SK-N-SH (cell line): Measurements from ENCODE around the gene UBXN10. TPM values are rescaled to one million over a fixed set of nuclear protein-coding genes. Genes with fewer than 3 reads are reported as not detected.
A peak's percentile ranks its signal among the peaks of the same experiment; 100 is the strongest.

Experiments
- CTCF ChIA-PET: fragments of 300-600, 350-600 bp; formaldehyde crosslinking; extraction: SDS; loops from one replicate; lab custom pipeline; 2021; lab: Yijun Ruan, JAX
- POLR2A ChIA-PET: fragments of 350-600 bp; sonication (Branson Sonifier 250); formaldehyde crosslinking; extraction: SDS; loops from one replicate; lab custom pipeline; 2020; ENCODE audit warnings: antibody characterized with exemption, inconsistent platforms; lab: Yijun Ruan, JAX
- DNase-seq: peaks from one replicate; pipeline ENCODE4 v3.0.0; 2012
- H2AFZ ChIP-seq: fragments of 200-600 bp; sonication (generic); 2 replicates; pipeline ENCODE4 v1.8.1; 2016; ENCODE audit warnings: antibody characterized with exemption, mild to moderate bottlenecking, low read depth
- H3F3A ChIP-seq: fragments of 200-600 bp; sonication (generic); replicated peaks from 2 replicates; pipeline ENCODE3; 2016; ENCODE audit warnings: antibody characterized with exemption, mild to moderate bottlenecking; ENCODE audit not compliant: insufficient read depth
- H3K27ac ChIP-seq, 2 experiments: fragments of 200-500 bp in 1 of 2; fragments of 200-600 bp in 1 of 2; sonication (Bioruptor generic) in 1 of 2; sonication (generic), shearing (Covaris generic) in 1 of 2; 2 replicates each; pipeline versions ENCODE4 v1.5.1 to v1.6.1; 2014 to 2016; ENCODE audit warnings: low read depth in 2 of 2, inconsistent platforms in 1 of 2, low read length in 1 of 2, mild to moderate bottlenecking in 1 of 2, mixed read lengths in 1 of 2
- H3K27me3 ChIP-seq: fragments of 200-600 bp; sonication (generic), shearing (Covaris generic); 2 replicates; pipeline ENCODE4 v1.6.1; 2016; ENCODE audit warnings: mixed run types; ENCODE audit not compliant: insufficient read depth
- H3K36me3 ChIP-seq, 2 experiments: fragments of 200-500 bp in 1 of 2; fragments of 200-600 bp in 1 of 2; sonication (Bioruptor generic) in 1 of 2; sonication (generic) in 1 of 2; replicated peaks in 1 of 2; 2 replicates each; pipeline versions ENCODE3 to v1.5.1; 2014 to 2016; ENCODE audit warnings: low read length in 1 of 2, mild to moderate bottlenecking in 1 of 2; ENCODE audit not compliant: insufficient read depth in 2 of 2, control insufficient read depth in 1 of 2
- H3K4me1 ChIP-seq, 2 experiments: fragments of 200-500 bp in 1 of 2; fragments of 200-600 bp in 1 of 2; sonication (Bioruptor generic) in 1 of 2; sonication (generic), shearing (Covaris generic) in 1 of 2; 2 replicates each; pipeline versions ENCODE4 v1.5.1 to v1.6.1; 2014 to 2016; ENCODE audit warnings: low read depth in 1 of 2, low read length in 1 of 2, mixed run types in 1 of 2; ENCODE audit not compliant: insufficient read depth in 2 of 2, control insufficient read depth in 1 of 2
- H3K4me2 ChIP-seq: fragments of 200-600 bp; sonication (generic), shearing (Covaris generic); 2 replicates; pipeline ENCODE4 v1.6.1; 2017; ENCODE audit warnings: mixed run types
- H3K4me3 ChIP-seq, 2 experiments: fragments of 200-500 bp in 1 of 2; fragments of 200-600 bp in 1 of 2; sonication (Bioruptor generic) in 1 of 2; sonication (generic), shearing (Covaris generic) in 1 of 2; 2 replicates each; pipeline versions ENCODE4 v1.5.1 to v1.8.1; 2014 to 2016; ENCODE audit warnings: low read depth in 2 of 2, inconsistent platforms in 1 of 2, low read length in 1 of 2, mild to moderate bottlenecking in 1 of 2, mixed read lengths in 1 of 2, moderate library complexity in 1 of 2
- H3K79me2 ChIP-seq: fragments of 200-600 bp; sonication (generic); 2 replicates; pipeline ENCODE4 v1.8.1; 2017; ENCODE audit warnings: mild to moderate bottlenecking; ENCODE audit not compliant: insufficient read depth
- H3K9ac ChIP-seq: fragments of 200-600 bp; sonication (generic); 2 replicates; pipeline ENCODE4 v1.6.1; 2017; ENCODE audit warnings: mixed run types
- H3K9me2 ChIP-seq: fragments of 200-600 bp; sonication (generic); 2 replicates; pipeline ENCODE4 v1.6.1; 2017; ENCODE audit warnings: mixed run types
- H3K9me3 ChIP-seq: fragments of 200-600 bp; sonication (generic); 2 replicates; pipeline ENCODE4 v1.6.1; 2017; ENCODE audit warnings: mixed run types, mild to moderate bottlenecking, moderate library complexity
- H4K20me1 ChIP-seq: fragments of 200-600 bp; sonication (generic); 2 replicates; pipeline ENCODE4 v1.6.1; 2017; ENCODE audit warnings: mild to moderate bottlenecking, mixed run types; ENCODE audit not compliant: insufficient read depth
- ELF1 ChIP-seq: IDR thresholded peaks from 2 replicates; pipeline ENCODE4 v1.4.0; 2012
- EP300 ChIP-seq, 2 experiments: IDR thresholded peaks; 2 replicates each; pipeline versions ENCODE4 v1.4.0 to v1.6.1; 2012; ENCODE audit warnings: borderline replicate concordance in 1 of 2, low read depth in 1 of 2, low read length in 1 of 2
- FOSL2 ChIP-seq: IDR thresholded peaks from 2 replicates; pipeline ENCODE4 v1.4.0; 2012; ENCODE audit warnings: low read depth, mild to moderate bottlenecking, moderate library complexity, borderline replicate concordance
- FOXJ3 ChIP-seq: sonication (generic); formaldehyde crosslinking; IDR thresholded peaks from 2 replicates; pipeline ENCODE4 v1.5.1; 2020; ENCODE audit warnings: mild to moderate bottlenecking, missing genetic modification reagents
- JUND ChIP-seq: IDR thresholded peaks from 2 replicates; pipeline ENCODE4 v1.4.0; 2012
- MXI1 ChIP-seq: IDR thresholded peaks from 2 replicates; pipeline ENCODE4 v1.6.1; 2012; ENCODE audit warnings: mild to moderate bottlenecking, low read depth, low read length, improper control_type of control experiment
- RAD21 ChIP-seq: IDR thresholded peaks from 2 replicates; pipeline ENCODE4 v1.6.1; 2012; ENCODE audit warnings: mild to moderate bottlenecking, low read length
- RXRA ChIP-seq: IDR thresholded peaks from 2 replicates; pipeline ENCODE4 v1.4.0; 2012; ENCODE audit warnings: low read depth, mild to moderate bottlenecking, borderline replicate concordance
- SMC3 ChIP-seq: IDR thresholded peaks from 2 replicates; pipeline ENCODE4 v1.6.1; 2012; ENCODE audit warnings: low read depth, low read length, improper control_type of control experiment
- TAF1 ChIP-seq: IDR thresholded peaks from 2 replicates; pipeline ENCODE4 v1.6.1; 2012; ENCODE audit warnings: low read depth, mild to moderate bottlenecking, low read length, moderate library complexity, borderline replicate concordance
- TCF12 ChIP-seq: IDR thresholded peaks from 2 replicates; pipeline ENCODE4 v1.4.0; 2012
- YY1 ChIP-seq: IDR thresholded peaks from 2 replicates; pipeline ENCODE4 v1.4.0; 2012; ENCODE audit warnings: low read depth, mild to moderate bottlenecking
- WGBS: methylation state at CpG from one replicate; pipeline ENCODE4 v1.1.6; 2017; ENCODE audit warnings: low lambda C conversion rate; 5-methylcytosine and 5-hydroxymethylcytosine counted together
- polyA plus RNA-seq, 3 experiments: library from polyadenylated mRNA; depleted of rRNA; stranded (reverse); fragments of >200 nt; gene quantifications; 2 replicates each; pipeline ENCODE4 v1.2.3, GENCODE V29; 2012
- TF ChIP-seq, protein P1 (sequence below): IDR thresholded peaks from 2 replicates; pipeline ENCODE4 v1.4.0; 2012; ENCODE audit warnings: low read depth
- TF ChIP-seq, protein P2 (sequence below): IDR thresholded peaks from 2 replicates; pipeline ENCODE4 v1.6.1; 2012; ENCODE audit warnings: mild to moderate bottlenecking, low read depth, low read length, moderate library complexity
- TF ChIP-seq, protein P3 (sequence below): fragments of 200-600 bp; sonication (generic); IDR thresholded peaks from 2 replicates; pipeline ENCODE4 v1.6.1; 2017; ENCODE audit warnings: antibody characterized with exemption, mild to moderate bottlenecking, moderate library complexity

Gene UBXN10
- polyA plus RNA-seq, 1 of the 3 experiments (the other 2 are of a cell fraction): not detected

DNA sequence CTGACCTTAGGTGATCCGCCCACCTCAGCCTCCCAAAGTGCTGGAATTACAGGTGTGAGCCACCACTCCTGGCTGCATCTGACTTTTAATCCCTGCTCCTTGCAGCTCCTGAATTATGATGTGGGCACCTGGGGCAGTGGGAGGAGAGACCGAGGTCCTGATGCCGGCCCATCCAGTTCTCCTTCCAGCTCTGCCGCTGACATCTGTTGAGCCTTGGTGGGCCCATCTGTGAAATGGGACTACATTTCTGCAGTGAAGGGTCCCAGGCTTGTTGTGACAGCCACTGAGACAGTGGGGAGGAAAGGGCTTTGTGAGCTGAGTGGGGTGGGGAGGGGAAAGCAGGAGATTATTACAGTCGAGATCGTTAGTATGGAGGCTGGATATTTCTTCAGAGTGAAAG lies 34.9 kb upstream of the UBXN10 start:
- POLR2A ChIA-PET: no interaction called here
- WGBS: 72% methylated on average over 6 of the region's 6 CpGs
- CTCF ChIA-PET: interaction anchor here (0.6 to 17.8 kb wide), 8 partner anchors 7 to 446 kb away, joined by 3 to 243 read pairs (median 18); partner anchors contain the start of genes PLA2G2D and PLA2G2E
- Histone ChIP-seq H3F3A (no peaks in the 10 kb centered on the region), H3K4me1 (peaks cover 0 to 5% of the 10 kb centered on the region in 2 experiments; a peak in 1 of 4 replicates), H3K4me2 (no peak overlapping the region), H4K20me1 (no peaks in the 10 kb centered on the region), H3K36me3 (no peaks in the 10 kb centered on the region), H3K9me2 (no peaks in the 10 kb centered on the region), H3K9ac (no peak overlapping the region), H3K27me3 (no peaks in the 10 kb centered on the region; the same call in 1 of the 2 replicates), H3K79me2 (no peaks in the 10 kb centered on the region), H3K4me3 (no peak overlapping the region), H3K27ac (no peak overlapping the region), H2AFZ (no peak overlapping the region; the same call in 1 of the 2 replicates), H3K9me3 (no peaks in the 10 kb centered on the region)
- no peak for DNase-seq
- TF ChIP-seq, protein P1, sequence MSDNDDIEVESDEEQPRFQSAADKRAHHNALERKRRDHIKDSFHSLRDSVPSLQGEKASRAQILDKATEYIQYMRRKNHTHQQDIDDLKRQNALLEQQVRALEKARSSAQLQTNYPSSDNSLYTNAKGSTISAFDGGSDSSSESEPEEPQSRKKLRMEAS: no peak
- TF ChIP-seq SMC3 (no peak), TAF1 (no peak), YY1 (no peak), RXRA (no peak), MXI1 (no peak), FOXJ3 (CRISPR knock-in tag) (no peak), EP300 (IDR thresholded peaks at IDR 0.05; ENCODE audit: borderline replicate concordance in 1 of 2, low read depth in 1 of 2, low read length in 1 of 2) (no peak), FOSL2 (no peak), JUND (no peak)
- TF ChIP-seq, protein P2, sequence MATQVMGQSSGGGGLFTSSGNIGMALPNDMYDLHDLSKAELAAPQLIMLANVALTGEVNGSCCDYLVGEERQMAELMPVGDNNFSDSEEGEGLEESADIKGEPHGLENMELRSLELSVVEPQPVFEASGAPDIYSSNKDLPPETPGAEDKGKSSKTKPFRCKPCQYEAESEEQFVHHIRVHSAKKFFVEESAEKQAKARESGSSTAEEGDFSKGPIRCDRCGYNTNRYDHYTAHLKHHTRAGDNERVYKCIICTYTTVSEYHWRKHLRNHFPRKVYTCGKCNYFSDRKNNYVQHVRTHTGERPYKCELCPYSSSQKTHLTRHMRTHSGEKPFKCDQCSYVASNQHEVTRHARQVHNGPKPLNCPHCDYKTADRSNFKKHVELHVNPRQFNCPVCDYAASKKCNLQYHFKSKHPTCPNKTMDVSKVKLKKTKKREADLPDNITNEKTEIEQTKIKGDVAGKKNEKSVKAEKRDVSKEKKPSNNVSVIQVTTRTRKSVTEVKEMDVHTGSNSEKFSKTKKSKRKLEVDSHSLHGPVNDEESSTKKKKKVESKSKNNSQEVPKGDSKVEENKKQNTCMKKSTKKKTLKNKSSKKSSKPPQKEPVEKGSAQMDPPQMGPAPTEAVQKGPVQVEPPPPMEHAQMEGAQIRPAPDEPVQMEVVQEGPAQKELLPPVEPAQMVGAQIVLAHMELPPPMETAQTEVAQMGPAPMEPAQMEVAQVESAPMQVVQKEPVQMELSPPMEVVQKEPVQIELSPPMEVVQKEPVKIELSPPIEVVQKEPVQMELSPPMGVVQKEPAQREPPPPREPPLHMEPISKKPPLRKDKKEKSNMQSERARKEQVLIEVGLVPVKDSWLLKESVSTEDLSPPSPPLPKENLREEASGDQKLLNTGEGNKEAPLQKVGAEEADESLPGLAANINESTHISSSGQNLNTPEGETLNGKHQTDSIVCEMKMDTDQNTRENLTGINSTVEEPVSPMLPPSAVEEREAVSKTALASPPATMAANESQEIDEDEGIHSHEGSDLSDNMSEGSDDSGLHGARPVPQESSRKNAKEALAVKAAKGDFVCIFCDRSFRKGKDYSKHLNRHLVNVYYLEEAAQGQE: no peak

DNA sequence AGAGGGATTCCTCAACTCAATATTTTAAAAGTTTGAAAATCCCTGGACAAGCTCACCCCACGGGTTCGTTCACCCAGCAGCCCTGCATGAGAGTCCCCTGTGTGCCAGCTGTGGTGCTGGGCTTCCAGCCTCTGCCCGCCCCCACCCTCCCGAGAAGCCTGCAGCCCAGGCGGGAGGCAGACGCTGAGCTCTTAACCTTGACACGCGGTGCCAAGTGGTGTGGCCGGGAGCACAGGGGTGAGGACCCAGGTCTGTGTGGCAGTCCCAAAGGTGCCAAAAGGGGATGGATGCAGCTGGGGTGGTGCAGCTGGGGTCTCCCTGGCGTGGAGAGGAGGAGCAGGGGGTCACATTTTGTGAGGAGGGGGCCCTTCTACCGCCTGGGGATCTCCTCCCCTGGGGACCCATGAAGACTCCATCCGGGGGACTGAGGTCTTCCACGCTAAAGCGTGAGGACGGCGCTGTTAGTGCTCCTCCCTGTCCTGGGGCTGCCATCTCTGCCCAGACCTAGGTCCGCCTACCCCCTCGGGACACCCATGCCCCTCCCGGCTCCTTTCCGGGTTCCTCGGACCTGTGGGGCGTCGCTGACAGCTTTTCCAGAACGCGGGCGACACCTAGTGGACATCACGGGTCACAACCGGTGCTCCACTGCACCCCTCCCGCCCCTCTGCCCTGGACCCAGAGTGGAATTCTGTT lies 33.8 kb upstream of the UBXN10 start:
- no peak for TF ChIP-seq TCF12
- TF ChIP-seq, protein P3, sequence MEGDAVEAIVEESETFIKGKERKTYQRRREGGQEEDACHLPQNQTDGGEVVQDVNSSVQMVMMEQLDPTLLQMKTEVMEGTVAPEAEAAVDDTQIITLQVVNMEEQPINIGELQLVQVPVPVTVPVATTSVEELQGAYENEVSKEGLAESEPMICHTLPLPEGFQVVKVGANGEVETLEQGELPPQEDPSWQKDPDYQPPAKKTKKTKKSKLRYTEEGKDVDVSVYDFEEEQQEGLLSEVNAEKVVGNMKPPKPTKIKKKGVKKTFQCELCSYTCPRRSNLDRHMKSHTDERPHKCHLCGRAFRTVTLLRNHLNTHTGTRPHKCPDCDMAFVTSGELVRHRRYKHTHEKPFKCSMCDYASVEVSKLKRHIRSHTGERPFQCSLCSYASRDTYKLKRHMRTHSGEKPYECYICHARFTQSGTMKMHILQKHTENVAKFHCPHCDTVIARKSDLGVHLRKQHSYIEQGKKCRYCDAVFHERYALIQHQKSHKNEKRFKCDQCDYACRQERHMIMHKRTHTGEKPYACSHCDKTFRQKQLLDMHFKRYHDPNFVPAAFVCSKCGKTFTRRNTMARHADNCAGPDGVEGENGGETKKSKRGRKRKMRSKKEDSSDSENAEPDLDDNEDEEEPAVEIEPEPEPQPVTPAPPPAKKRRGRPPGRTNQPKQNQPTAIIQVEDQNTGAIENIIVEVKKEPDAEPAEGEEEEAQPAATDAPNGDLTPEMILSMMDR: peak; percentile 88
- TF ChIP-seq TAF1: no peak
- TF ChIP-seq SMC3: peak; percentile 92
- TF ChIP-seq RAD21: peak; percentile 90
- peak; percentile 52; the same call in 1 of the 2 replicates for TF ChIP-seq ELF1
- TF ChIP-seq, all 33 proteins: peak for 4
- no peaks in the 10 kb centered on the region for H3F3A ChIP-seq
- 0% methylated on average over 5 of the region's 29 CpGs for WGBS
- H2AFZ ChIP-seq: peak overlapping the region; percentile 50; the same call in 1 of the 2 replicates
- H3K79me2 ChIP-seq: no peaks in the 10 kb centered on the region
- H4K20me1 ChIP-seq: no peaks in the 10 kb centered on the region
- H3K36me3 ChIP-seq: no peaks in the 10 kb centered on the region
- no peaks in the 10 kb centered on the region; the same call in 1 of the 2 replicates for H3K27me3 ChIP-seq
- DNase-seq: peak; percentile 94
- H3K4me2 ChIP-seq: peak overlapping the region; percentile 81
- H3K4me1 ChIP-seq: peaks cover 0 to 5% of the 10 kb centered on the region in 2 experiments; a peak in 1 of 4 replicates
- H3K27ac ChIP-seq: no peak overlapping the region
- H3K9me2 ChIP-seq: no peaks in the 10 kb centered on the region
- H3K4me3 ChIP-seq: peak overlapping the region; percentile 45 to 49
- CTCF ChIA-PET: interaction anchor here (0.5 to 17.8 kb wide), 57 partner anchors 9 to 447 kb away, joined by 3 to 243 read pairs (median 4); partner anchors contain the start of genes OTUD3, PLA2G2D and PLA2G2E
- H3K9ac ChIP-seq: no peak overlapping the region
- H3K9me3 ChIP-seq: no peaks in the 10 kb centered on the region
- POLR2A ChIA-PET: interaction anchor here (0.9 to 1.2 kb wide), 2 partner anchors 177 to 334 kb away, joined by 4 read pairs; partner anchors contain the start of gene CAMK2N1
